CD4-positive, alpha-beta T cell treated with Interleukin-4 for 4 hours (primary cell): ENCODE data around the gene SBF2.

Experiments used
- DNase-seq: peaks from one replicate; pipeline ENCODE4 v3.0.0-alpha.2; 2020

The SBF2 gene

DNA sequence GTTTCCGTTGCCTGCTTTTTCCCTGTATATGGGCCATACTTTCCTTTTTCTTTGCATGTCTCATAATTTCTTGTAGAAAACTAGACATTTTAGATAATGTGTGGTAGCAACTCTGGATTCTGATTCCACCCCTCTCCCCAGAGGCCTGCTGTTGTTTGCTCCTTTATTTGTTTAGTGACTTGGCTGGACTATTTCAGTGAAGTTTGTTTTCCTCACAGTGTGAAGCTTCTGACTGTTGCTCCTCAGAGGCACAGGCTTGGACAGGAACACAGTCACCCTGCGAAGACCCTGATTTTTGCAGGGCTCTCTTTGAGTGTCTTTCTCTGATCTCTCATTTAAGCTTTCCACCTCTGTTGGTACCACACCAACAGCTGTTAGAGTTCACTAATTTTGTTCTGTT, 557.7 kb downstream of the SBF2 start:
- DNase-seq: no peak

DNA sequence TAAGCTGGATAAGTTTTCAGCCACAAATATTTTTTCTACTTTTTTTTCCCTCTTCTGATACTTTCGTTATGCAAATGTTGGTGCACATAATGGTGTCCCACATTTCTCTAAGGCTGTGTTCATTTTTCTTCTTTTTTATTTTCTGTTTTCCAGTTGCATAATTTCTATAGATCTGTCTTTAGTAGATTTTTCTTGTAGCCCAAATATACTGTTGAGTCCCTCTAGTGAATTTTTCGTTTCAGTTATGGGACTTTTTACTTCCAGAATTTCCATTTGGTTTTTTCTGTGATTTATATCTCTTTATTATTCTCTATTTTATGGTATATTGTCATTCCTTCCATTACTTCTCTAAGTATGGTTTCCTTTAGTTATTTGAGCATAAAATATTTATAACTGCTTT, 558.1 kb downstream of the SBF2 start:
- DNase-seq: no peak

DNA sequence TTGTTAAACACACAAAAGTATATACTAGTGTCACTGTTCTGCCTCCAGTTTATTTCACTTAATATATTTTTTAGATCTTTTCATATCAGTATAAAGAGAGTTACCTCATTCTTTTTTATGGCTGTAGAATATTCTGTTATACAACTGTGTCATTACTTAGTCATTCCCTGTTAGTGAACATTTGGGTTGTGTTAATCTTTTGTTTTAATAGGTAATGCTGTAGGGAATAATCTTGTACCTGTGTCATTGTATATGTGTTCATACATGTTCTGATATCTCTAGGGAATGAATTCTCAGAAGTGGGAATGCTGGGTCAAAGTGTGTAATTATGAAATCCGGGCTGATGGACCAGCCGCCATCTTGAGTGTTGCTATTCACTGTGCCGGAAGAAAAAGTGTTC, 558.8 kb downstream of the SBF2 start:
- DNase-seq: no peak

DNA sequence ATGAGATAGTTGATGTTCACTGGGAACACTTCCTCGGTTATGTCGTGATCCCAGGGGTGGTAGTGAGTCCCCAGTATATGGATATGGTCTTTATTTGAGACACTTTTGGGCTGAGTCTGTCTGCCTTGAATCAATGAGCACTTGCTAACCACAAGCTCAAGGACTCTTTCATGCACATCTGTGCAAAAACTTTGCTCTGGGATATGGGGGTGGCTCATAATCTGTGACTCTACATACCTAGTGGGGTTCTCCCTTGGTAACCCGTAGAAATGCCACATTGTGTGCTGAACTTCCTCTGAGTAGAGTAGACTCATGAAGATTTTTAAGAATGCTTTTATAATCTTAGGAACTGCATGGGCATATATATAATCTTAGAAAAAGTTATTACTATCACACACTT, 560.8 kb downstream of the SBF2 start:
- DNase-seq: no peak

DNA sequence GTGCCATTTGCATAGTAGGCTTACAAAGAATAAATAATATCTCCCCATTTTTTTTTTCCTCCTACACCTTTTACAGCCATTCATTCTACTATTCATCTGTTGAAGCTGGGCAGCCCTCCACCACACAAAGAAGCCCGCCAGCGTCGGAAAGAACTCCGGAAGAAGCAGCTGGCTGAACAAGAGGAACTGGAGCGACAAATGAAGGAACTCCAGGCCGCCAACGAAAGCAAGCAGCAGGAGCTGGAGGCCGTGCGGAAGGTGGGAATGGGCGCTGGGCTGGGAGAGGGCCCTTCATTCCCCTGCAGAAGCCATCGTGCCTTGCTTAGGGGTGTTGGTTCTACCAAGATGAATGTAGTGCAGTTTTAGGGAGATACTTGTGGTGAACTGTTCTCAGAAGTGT, 561.6 kb downstream of the SBF2 start:
- no peak for DNase-seq

DNA sequence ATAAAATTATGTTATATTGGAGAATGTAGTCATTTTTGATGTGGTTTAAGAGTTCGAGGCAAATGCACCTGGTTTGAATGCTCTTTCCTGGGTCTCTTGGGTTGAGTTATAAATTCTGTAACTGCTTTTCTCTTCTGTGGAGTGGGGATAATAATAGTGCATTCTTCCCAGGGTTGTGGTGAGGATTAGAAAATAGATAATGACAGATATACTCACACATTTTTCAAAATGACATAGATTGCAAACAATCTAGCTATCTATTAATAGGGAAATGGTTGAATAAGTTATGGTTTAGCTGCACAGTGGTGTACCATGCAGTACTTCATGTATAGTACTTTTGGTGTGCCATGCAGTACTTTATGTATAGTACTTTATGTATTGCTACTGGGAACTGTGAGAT, 562.8 kb downstream of the SBF2 start:
- no peak for DNase-seq
